HEK293T (cell line): ENCODE data around the gene NAA25.

ENCODE experiments used
- ARNT ChIP-seq: fragments of 450-650 bp; IDR thresholded peaks from 2 replicates; pipeline ENCODE4 v1.6.1; 2017; ENCODE audit warnings: mild to moderate bottlenecking
- BHLHE40 ChIP-seq: fragments of 450-650 bp; IDR thresholded peaks from 2 replicates; pipeline ENCODE4 v1.6.1; 2016; ENCODE audit warnings: mild to moderate bottlenecking, moderate library complexity, borderline replicate concordance
- ELF4 ChIP-seq: fragments of 450-650 bp; IDR thresholded peaks from 2 replicates; pipeline ENCODE4 v1.6.1; 2017; ENCODE audit warnings: antibody characterized with exemption
- FOXA1 ChIP-seq: fragments of 450-650 bp; IDR thresholded peaks from 2 replicates; pipeline ENCODE4 v1.6.1; 2016; ENCODE audit warnings: mild to moderate bottlenecking
- FOXK2 ChIP-seq: fragments of 450-650 bp; IDR thresholded peaks from 2 replicates; pipeline ENCODE4 v1.6.1; 2016; ENCODE audit warnings: mild to moderate bottlenecking
- FOXM1 ChIP-seq: fragments of 450-650 bp; IDR thresholded peaks from 2 replicates; pipeline ENCODE4 v1.6.1; 2017; ENCODE audit warnings: mild to moderate bottlenecking, borderline replicate concordance
- PKNOX1 ChIP-seq: fragments of 450-650 bp; IDR thresholded peaks from 2 replicates; pipeline ENCODE4 v1.6.1; 2016
- SP1 ChIP-seq: fragments of 450-650 bp; IDR thresholded peaks from 2 replicates; pipeline ENCODE4 v1.6.1; 2017
- SUZ12 ChIP-seq: fragments of 450-650 bp; IDR thresholded peaks from 2 replicates; pipeline ENCODE4 v1.6.1; 2016; ENCODE audit warnings: mild to moderate bottlenecking
- TARDBP ChIP-seq: fragments of 450-650 bp; IDR thresholded peaks from 2 replicates; pipeline ENCODE4 v1.6.1; 2016
- ZNF384 ChIP-seq: fragments of 450-650 bp; IDR thresholded peaks from 2 replicates; pipeline ENCODE4 v1.6.1; 2016

GRCh38 chr12:112004041-112004440, 104.5 kb downstream of the NAA25 start:
- TF ChIP-seq ELF4, result no peak
- no peak for TF ChIP-seq BHLHE40
- TF ChIP-seq FOXM1, result no peak
- TF ChIP-seq SUZ12, result no peak
- TF ChIP-seq SP1, result no peak
- no peak for TF ChIP-seq TARDBP
- TF ChIP-seq FOXA1, result no peak
- TF ChIP-seq FOXK2, result no peak
- no peak for TF ChIP-seq PKNOX1
- TF ChIP-seq ZNF384, result no peak
- no peak for TF ChIP-seq ARNT
